H1 (cell line): Measurements from ENCODE around the gene LILRA1. TPM values are rescaled to one million over a fixed set of nuclear protein-coding genes. Genes with fewer than 3 reads are reported as not detected.

Experiments
- CTCF ChIA-PET: fragments of 300-600 bp; sonication (Branson Sonifier 250); formaldehyde crosslinking; loops from one replicate; lab custom pipeline; 2021; ENCODE audit not compliant: partially characterized antibody; lab: Charles Lee
- POLR2A ChIA-PET: fragments of 300-600 bp; sonication (Branson Sonifier 250); formaldehyde crosslinking; loops from one replicate; lab custom pipeline; 2021; ENCODE audit warnings: inconsistent platforms; ENCODE audit not compliant: partially characterized antibody; lab: Charles Lee
- DNase-seq, 2 experiments: peaks; one replicate each; pipeline versions ENCODE4 v3.0.0 to v3.0.0-alpha.2; 2010 to 2022; ENCODE audit warnings: low spot score in 2 of 2, low read depth in 1 of 2, mixed read lengths in 1 of 2
- FAIRE-seq: peaks from 2 replicates; lab custom pipeline; 2011; peaks lifted over from hg19 to GRCh38; lab: Jason Lieb, UNC
- H2AFZ ChIP-seq: 2 replicates; pipeline ENCODE4 v1.8.1; 2012; ENCODE audit warnings: low read length, inconsistent platforms
- H2AK5ac ChIP-seq: 2 replicates; pipeline ENCODE4 v1.6.1; 2013; ENCODE audit warnings: low read depth, low read length
- H2BK120ac ChIP-seq: replicated peaks from 2 replicates; pipeline ENCODE3; 2013; ENCODE audit warnings: low read depth, low read length, inconsistent platforms
- H2BK12ac ChIP-seq: 2 replicates; pipeline ENCODE4 v1.6.1; 2013; ENCODE audit warnings: low read depth, low read length
- H2BK15ac ChIP-seq: 2 replicates; pipeline ENCODE4 v1.6.1; 2013; ENCODE audit warnings: low read length
- H2BK20ac ChIP-seq: 2 replicates; pipeline ENCODE4 v1.6.1; 2013; ENCODE audit warnings: low read length
- H2BK5ac ChIP-seq: 2 replicates; pipeline ENCODE4 v1.6.1; 2013; ENCODE audit warnings: low read depth, low read length
- H3K14ac ChIP-seq: 2 replicates; pipeline ENCODE4 v1.6.1; 2013; ENCODE audit warnings: inconsistent platforms; ENCODE audit not compliant: insufficient read length
- H3K18ac ChIP-seq: 2 replicates; pipeline ENCODE4 v1.6.1; 2013; ENCODE audit warnings: low read length; ENCODE audit errors: extremely low read depth
- H3K23ac ChIP-seq: 2 replicates; pipeline ENCODE4 v1.6.1; 2013; ENCODE audit warnings: inconsistent platforms; ENCODE audit not compliant: insufficient read length
- H3K23me2 ChIP-seq: 2 replicates; pipeline ENCODE4 v1.6.1; 2013; ENCODE audit warnings: low read depth, low read length
- H3K27ac ChIP-seq: 2 replicates; pipeline ENCODE4 v1.6.1; 2011; ENCODE audit warnings: low read depth, low read length, inconsistent platforms
- H3K27me3 ChIP-seq, 4 experiments: replicated peaks in 1 of 4; 1 replicate in 1 of 4; 2 replicates in 3 of 4; pipeline versions ENCODE4 v1.6.1 to v1.8.1; 2011 to 2013; ENCODE audit warnings: low read length in 3 of 4, mild to moderate bottlenecking in 3 of 4, inconsistent platforms in 2 of 4, mixed read lengths in 2 of 4, moderate library complexity in 1 of 4; ENCODE audit not compliant: control insufficient read depth in 3 of 4, insufficient read depth in 3 of 4; ENCODE audit errors: extremely low read depth in 1 of 4
- H3K36me3 ChIP-seq, 4 experiments: 2 replicates each; pipeline versions ENCODE4 v1.6.1 to v1.8.1; 2011 to 2013; ENCODE audit warnings: mild to moderate bottlenecking in 4 of 4, low read length in 3 of 4, moderate library complexity in 2 of 4, control low read depth in 1 of 4, inconsistent platforms in 1 of 4; ENCODE audit not compliant: insufficient read depth in 4 of 4, control insufficient read depth in 2 of 4
- H3K4ac ChIP-seq: replicated peaks from 2 replicates; pipeline ENCODE3; 2013; ENCODE audit warnings: low read length, low read depth, mixed read lengths, inconsistent platforms; ENCODE audit not compliant: insufficient read length
- H3K4me1 ChIP-seq, 4 experiments: replicated peaks in 1 of 4; 1 replicate in 1 of 4; 2 replicates in 3 of 4; pipeline versions ENCODE4 v1.6.1 to v1.8.1; 2011 to 2013; ENCODE audit warnings: low read length in 3 of 4, inconsistent platforms in 2 of 4, mixed read lengths in 1 of 4; ENCODE audit not compliant: insufficient read depth in 4 of 4, control insufficient read depth in 3 of 4
- H3K4me2 ChIP-seq, 2 experiments: 2 replicates each; pipeline versions ENCODE4 v1.6.1 to v1.8.1; 2011 to 2013; ENCODE audit warnings: low read depth in 2 of 2, low read length in 2 of 2, control low read depth in 1 of 2, inconsistent platforms in 1 of 2, mild to moderate bottlenecking in 1 of 2; ENCODE audit not compliant: insufficient read depth in 1 of 2
- H3K4me3 ChIP-seq, 4 experiments: fragments of 200-600, 300-600 bp in 1 of 4; sonication (generic), shearing (Covaris generic), sonication (Bioruptor Twin) in 1 of 4; 2 replicates each; pipeline versions ENCODE4 v1.5.1 to v1.8.1; 2011 to 2016; ENCODE audit warnings: low read length in 4 of 4, low read depth in 3 of 4, control low read depth in 2 of 4, inconsistent platforms in 2 of 4, mild to moderate bottlenecking in 2 of 4, mixed read lengths in 1 of 4, moderate library complexity in 1 of 4; ENCODE audit not compliant: insufficient read depth in 2 of 4; ENCODE audit errors: extremely low read depth in 1 of 4
- H3K56ac ChIP-seq: replicated peaks from 2 replicates; pipeline ENCODE3; 2013; ENCODE audit warnings: low read depth, mild to moderate bottlenecking, mixed read lengths, low read length, inconsistent platforms; ENCODE audit not compliant: insufficient read length
- H3K79me1 ChIP-seq: 2 replicates; pipeline ENCODE4 v1.6.1; 2013; ENCODE audit warnings: low read depth, low read length, control low read depth
- H3K79me2 ChIP-seq, 2 experiments: 2 replicates each; pipeline versions ENCODE4 v1.6.1 to v1.8.1; 2012 to 2013; ENCODE audit warnings: low read length in 2 of 2, mild to moderate bottlenecking in 2 of 2, inconsistent platforms in 1 of 2; ENCODE audit not compliant: insufficient read depth in 2 of 2, control insufficient read depth in 1 of 2
- H3K9ac ChIP-seq, 4 experiments: replicated peaks in 1 of 4; 1 replicate in 1 of 4; 2 replicates in 3 of 4; pipeline versions ENCODE4 v1.6.1 to v1.8.1; 2011 to 2013; ENCODE audit warnings: low read depth in 3 of 4, low read length in 3 of 4, control low read depth in 2 of 4, mild to moderate bottlenecking in 2 of 4, moderate library complexity in 2 of 4, inconsistent platforms in 1 of 4; ENCODE audit errors: extremely low read depth in 1 of 4
- H3K9me3 ChIP-seq, 2 experiments: 2 replicates each; pipeline versions ENCODE4 v1.6.1 to v1.8.1; 2012 to 2013; ENCODE audit warnings: mild to moderate bottlenecking in 2 of 2, moderate library complexity in 2 of 2, control low read depth in 1 of 2, inconsistent platforms in 1 of 2, low read depth in 1 of 2, low read length in 1 of 2, mixed read lengths in 1 of 2; ENCODE audit not compliant: insufficient read depth in 2 of 2
- H4K20me1 ChIP-seq, 2 experiments: replicated peaks in 1 of 2; 2 replicates each; pipeline versions ENCODE3 to v1.8.1; 2011 to 2013; ENCODE audit warnings: inconsistent platforms in 2 of 2, low read length in 2 of 2, mild to moderate bottlenecking in 1 of 2; ENCODE audit not compliant: insufficient read depth in 2 of 2, control insufficient read depth in 1 of 2
- H4K5ac ChIP-seq: 2 replicates; pipeline ENCODE4 v1.6.1; 2013; ENCODE audit warnings: low read length, low read depth, mixed read lengths, inconsistent platforms; ENCODE audit not compliant: insufficient read length
- H4K8ac ChIP-seq: 2 replicates; pipeline ENCODE4 v1.8.0; 2013; ENCODE audit warnings: mild to moderate bottlenecking, moderate library complexity, low read length, inconsistent platforms; ENCODE audit not compliant: insufficient read depth; ENCODE audit errors: extremely low read depth
- H4K91ac ChIP-seq: replicated peaks from 2 replicates; pipeline ENCODE3; 2013; ENCODE audit warnings: low read length, mixed read lengths, inconsistent platforms; ENCODE audit not compliant: insufficient read length
- CHD1 ChIP-seq: IDR thresholded peaks from 2 replicates; pipeline ENCODE4 v1.6.1; 2012; ENCODE audit warnings: low read depth, low read length, improper control_type of control experiment
- SP4 ChIP-seq: IDR thresholded peaks from 2 replicates; pipeline ENCODE4 v1.6.1; 2012; ENCODE audit warnings: low read length, inconsistent platforms
- WGBS, 2 experiments: shearing (Covaris generic) in 1 of 2; methylation state at CpG; one replicate each; pipeline versions ENCODE4 v1.1.6 to v1.1.7; 2013 to 2015; ENCODE audit warnings: low lambda C conversion rate in 2 of 2, mixed read lengths in 2 of 2, inconsistent platforms in 1 of 2, low coverage in 1 of 2, missing lambda C conversion rate in 1 of 2; ENCODE audit not compliant: insufficient replicate concordance in 2 of 2, insufficient coverage in 1 of 2, insufficient read length in 1 of 2; ENCODE audit errors: extremely low coverage in 1 of 2, missing lambda C conversion rate in 1 of 2; 5-methylcytosine and 5-hydroxymethylcytosine counted together
- polyA plus RNA-seq, 7 experiments: library from polyadenylated mRNA; depleted of rRNA in 3 of 7; stranded (reverse) in 5 of 7; unstranded in 2 of 7; fragments of >200 nt in 5 of 7; fragments of 200-250 nt in 2 of 7; gene quantifications; 1 replicate in 5 of 7; 2 replicates in 1 of 7; 4 replicates in 1 of 7; pipeline versions ENCODE4 v1.2.1 to v1.2.3, GENCODE V29; 2011 to 2013; ENCODE audit warnings: missing spikeins in 2 of 7, mixed read lengths in 2 of 7
- total RNA-seq: library from RNA; stranded (reverse); fragmentation: NEBNext Ultra II Directional; extraction: Animal tissue kit (Norgen Biotek cat#: 25700); gene quantifications from 2 replicates; pipeline ENCODE4 v1.2.1, GENCODE V29; 2021

LILRA1 gene
- total and polyA plus RNA-seq, 2 of the 8 experiments (the other 6 are each of a cell fraction or from before 2014, with no cell fraction given), result not detected

- Histone ChIP-seq H3K4ac (no peak overlapping the region), H4K5ac (no peak overlapping the region), H2AK5ac (no peak overlapping the region), H3K18ac (no peak overlapping the region), H3K4me1 (no peaks in the 10 kb centered on the region), H3K14ac (no peak overlapping the region), H2BK120ac (no peak overlapping the region), H2BK15ac (no peak overlapping the region), H2BK20ac (no peak overlapping the region), H3K23ac (no peak overlapping the region), H3K79me1 (no peaks in the 10 kb centered on the region), H3K9me3 (peaks cover 56 to 83% of the 10 kb centered on the region in 2 experiments), H3K27ac (no peak overlapping the region), H2AFZ (no peak overlapping the region), H2BK5ac (no peak overlapping the region), H4K20me1 (no peaks in the 10 kb centered on the region), H3K9ac (no peak overlapping the region), H3K36me3 (no peaks in the 10 kb centered on the region), H3K4me2 (no peak overlapping the region), H4K91ac (no peak overlapping the region), H3K4me3 (no peak overlapping the region), H2BK12ac (no peak overlapping the region), H3K27me3 (no peaks in the 10 kb centered on the region; a peak in 1 of 7 replicates), H3K79me2 (no peaks in the 10 kb centered on the region), H3K56ac (no peak overlapping the region), H4K8ac (no peak overlapping the region), H3K23me2 (no peaks in the 10 kb centered on the region)
- ChIA-PET POLR2A (no interaction called here), CTCF (no interaction called here)
- DNase-seq, result no peak
- FAIRE-seq, result no peak
- TF ChIP-seq SP4 (no peak), CHD1 (no peak)
- 96% methylated on average over 5 of the region's 5 CpGs; no CpG with 5 or more reads in 1 of the 2 experiments for WGBS, 2 experiments
Measured at GRCh38 chr19:54594737-54595136, 1.3 kb downstream of the LILRA1 start.
